ENCODE measurements around the gene BDKRB1.

Gene BDKRB1

GRCh38 chr14:96255501-96256366 is at the start of gene BDKRB1:
Gene BDKRB1 (plus strand): TSS chr14:96256210. CDS start chr14:96263683, 7,473 bp downstream.
- DNase-seq (ENCODE audit: low read depth in 2 of 2), result no peak

DNA sequence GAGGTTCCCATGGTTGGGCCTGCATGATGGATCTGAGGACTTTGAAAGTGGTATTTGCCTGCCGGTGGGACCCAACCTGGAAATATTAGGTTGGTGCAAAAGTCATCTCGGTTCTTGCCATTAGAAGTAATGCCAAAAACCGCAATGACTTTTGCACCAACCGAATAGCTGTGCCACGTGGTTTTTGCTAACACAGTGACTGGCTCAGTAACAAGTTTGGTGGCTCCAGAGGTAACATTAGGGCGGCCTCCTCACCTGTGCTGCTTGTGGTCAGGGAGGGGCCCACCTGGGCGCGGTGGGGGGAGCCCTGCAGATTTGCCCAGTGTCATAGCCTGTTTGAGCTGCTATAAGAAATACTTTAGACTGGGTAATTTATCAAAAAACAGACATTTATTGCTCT is 49.5 kb upstream of the BDKRB1 start:
- DNase-seq (ENCODE audit: low read depth in 2 of 2), result no peak

GRCh38 chr14:96207686-96208085 is 48.3 kb upstream of the BDKRB1 start:
- DNase-seq (ENCODE audit: low read depth in 2 of 2), result no peak

GRCh38 chr14:96208739-96209138 is 47.3 kb upstream of the BDKRB1 start:
- DNase-seq (ENCODE audit: low read depth in 2 of 2), result no peak

DNA sequence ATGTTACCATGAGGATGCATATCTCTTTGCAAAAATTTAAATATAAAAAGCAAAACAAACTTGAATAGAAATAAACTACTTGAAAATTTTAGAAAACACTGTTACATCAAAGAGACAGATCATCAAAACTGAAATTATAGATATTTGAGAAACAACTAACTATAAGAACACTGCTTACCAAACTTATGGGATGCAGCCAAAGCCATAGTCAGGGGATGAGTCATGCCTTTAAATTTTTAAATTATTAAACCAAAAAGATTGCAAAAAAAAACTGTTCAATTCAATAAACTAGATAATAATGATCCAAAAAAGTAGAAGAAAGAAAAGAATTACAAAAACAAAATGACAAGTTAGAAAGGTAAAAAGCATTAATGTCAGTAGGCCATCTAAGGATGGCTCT is 43.9 kb upstream of the BDKRB1 start:
- no peak for DNase-seq (ENCODE audit: low read depth in 2 of 2)

- no peak for DNase-seq (ENCODE audit: low read depth in 2 of 2)
These were observed 43.1 kb upstream of the BDKRB1 start for GRCh38 chr14:96212896-96213295.

GRCh38 chr14:96213871-96214465 is 42.0 kb upstream of the BDKRB1 start:
- no peak for DNase-seq (ENCODE audit: low read depth in 2 of 2)

DNA sequence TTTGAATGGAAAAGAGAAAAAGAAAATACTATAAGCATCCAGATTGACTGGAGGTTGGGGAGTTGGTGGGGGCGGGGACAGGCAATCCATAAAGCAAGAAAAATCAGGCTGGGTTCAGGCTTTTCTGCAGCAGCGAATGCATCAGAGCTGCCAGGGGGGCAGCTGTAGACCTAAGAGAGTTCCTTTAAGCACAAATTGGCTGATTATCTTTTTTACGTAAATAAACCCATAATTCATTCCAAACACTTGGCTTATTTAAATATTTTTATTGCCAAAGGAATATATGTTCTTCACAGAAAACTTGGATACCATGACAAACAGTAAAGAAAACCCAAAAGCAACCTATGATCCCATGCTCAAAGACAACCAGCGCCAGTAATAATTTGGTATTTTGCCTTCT is 41.2 kb upstream of the BDKRB1 start:
- no peak for DNase-seq (ENCODE audit: low read depth in 2 of 2)

DNA sequence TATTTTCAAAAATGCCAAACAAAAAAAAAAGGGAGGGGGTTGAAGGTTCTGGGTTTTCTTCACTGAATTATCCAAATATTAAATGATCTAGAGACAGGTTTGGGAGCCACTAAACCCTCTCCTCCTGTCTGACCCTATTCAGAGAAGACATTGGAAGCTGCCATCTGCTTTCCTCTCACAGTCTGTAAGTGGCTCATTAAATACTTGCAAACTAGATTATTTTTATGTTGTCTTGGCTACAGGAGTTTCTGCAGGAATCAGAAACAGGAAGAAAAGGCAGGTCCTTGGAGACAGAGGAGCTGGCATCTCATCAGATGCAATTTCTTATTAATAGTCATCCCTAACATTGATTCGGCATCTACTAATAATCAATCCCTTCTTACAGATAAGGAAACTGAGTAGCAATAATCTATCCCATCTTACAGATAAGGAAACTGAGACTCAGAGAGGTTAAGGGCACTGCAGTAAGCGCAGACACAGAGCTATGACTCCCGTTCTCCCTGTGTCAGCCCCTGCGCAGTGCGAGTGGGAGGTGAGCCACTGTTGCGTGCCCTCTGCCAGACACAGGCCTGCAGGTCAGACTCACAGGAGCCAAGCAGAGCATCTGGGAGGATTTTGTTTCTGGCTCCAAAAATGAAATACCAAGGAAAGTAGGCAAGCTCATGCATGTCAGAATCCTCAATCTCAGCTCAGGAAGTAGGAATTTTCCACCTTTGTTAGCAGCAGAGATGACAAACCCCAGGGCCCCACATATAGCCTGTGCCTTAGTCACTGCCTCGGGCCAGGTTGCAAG is 40.4 kb upstream of the BDKRB1 start:
- no peak for DNase-seq (ENCODE audit: low read depth in 2 of 2)

- DNase-seq (ENCODE audit: low read depth in 2 of 2), result no peak
These were observed 39.4 kb upstream of the BDKRB1 start for GRCh38 chr14:96216627-96217026.

GRCh38 chr14:96217376-96217913 is 38.6 kb upstream of the BDKRB1 start:
- no peak for DNase-seq (ENCODE audit: low read depth in 2 of 2)

- no peak for DNase-seq (ENCODE audit: low read depth in 2 of 2)
These were observed 34.8 kb upstream of the BDKRB1 start for GRCh38 chr14:96221109-96221650.

DNA sequence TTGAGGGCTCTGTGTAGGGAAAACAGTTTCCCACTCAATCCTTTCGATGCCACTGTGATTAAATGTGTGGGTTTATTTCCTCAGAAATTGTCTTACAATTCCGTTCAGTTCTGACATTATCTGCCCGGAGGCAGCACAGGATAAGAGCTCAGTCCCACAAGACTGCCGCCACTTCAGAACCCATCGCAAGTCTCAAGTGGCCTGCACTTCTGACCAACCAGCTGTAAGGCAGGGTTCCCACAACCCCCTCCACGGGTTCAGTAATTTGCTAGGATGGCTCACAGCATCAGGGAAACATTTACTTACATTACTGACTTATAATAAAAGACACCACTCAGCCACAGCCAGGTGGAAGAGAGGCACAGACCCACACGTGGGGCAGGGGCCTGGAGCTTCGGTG is 34.2 kb upstream of the BDKRB1 start:
- no peak for DNase-seq (ENCODE audit: low read depth in 2 of 2)

GRCh38 chr14:96224480-96225096 is 31.4 kb upstream of the BDKRB1 start:
- DNase-seq (ENCODE audit: low read depth in 2 of 2), result no peak

GRCh38 chr14:96225213-96225612 is 30.8 kb upstream of the BDKRB1 start:
- no peak for DNase-seq (ENCODE audit: low read depth in 2 of 2)

- DNase-seq (ENCODE audit: low read depth in 2 of 2), result no peak
These were observed 30.3 kb upstream of the BDKRB1 start for GRCh38 chr14:96225745-96226151.

DNA sequence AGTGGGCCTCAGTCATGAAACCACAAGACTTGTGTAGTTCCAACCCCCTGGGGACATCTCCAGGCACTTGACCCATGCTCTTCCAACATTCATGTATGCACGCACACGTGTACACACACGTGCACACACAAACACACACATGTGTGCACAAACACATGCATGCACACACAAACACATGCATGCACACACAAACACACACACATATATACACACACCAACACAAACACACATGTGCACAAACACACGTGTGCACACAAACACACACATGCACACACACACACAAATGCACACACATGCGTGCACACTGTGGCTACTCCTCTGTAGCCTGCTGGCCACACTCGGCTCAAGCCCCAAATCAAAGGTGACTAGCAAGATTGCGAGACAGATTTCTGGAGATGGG is 28.6 kb upstream of the BDKRB1 start:
- DNase-seq (ENCODE audit: low read depth in 2 of 2), result no peak

- DNase-seq (ENCODE audit: low read depth in 2 of 2), result no peak
These were observed 26.7 kb upstream of the BDKRB1 start for GRCh38 chr14:96229315-96229714.

DNA sequence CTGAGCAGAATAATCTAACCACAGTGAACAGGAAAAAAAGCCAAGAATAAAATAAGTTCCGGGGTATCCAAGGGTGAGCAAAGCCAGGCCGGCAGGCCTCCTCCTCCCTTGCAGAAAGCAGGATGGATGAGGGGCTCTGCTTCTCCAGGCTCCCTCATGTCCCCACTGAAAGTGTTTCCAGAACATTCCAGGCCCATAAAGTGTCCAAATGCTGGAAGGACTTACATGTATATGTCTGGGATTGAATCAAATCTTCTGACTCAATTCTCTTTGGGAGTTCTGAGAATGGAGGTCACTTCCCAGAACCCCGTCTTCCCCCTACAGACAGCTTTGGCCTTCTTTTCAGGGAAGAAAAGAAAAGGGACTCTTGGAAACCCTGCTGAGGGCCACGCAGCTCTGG is 25.0 kb upstream of the BDKRB1 start:
- DNase-seq (ENCODE audit: low read depth in 2 of 2), result no peak

GRCh38 chr14:96231526-96232130 is 24.4 kb upstream of the BDKRB1 start:
- DNase-seq (ENCODE audit: low read depth in 2 of 2), result no peak

DNA sequence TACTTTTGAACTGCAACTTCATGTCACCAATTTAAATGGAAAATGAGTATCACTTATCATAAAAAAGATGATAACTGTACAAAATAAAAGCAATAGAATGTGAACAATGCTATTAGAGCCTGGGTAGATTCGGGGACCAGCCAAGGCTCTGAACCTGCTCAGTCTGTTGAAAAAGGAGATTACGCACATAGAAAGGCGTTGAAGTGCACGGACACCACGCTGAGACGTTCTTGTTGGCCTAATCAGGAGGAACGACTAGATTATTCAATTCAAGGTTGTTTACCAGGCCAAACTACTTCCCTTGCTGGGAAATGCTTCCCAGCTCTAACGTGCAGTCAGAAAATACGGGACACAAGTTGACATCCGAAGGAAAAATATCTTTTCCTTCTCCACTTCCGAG is 23.5 kb upstream of the BDKRB1 start:
- DNase-seq (ENCODE audit: low read depth in 2 of 2), result no peak

Measured in stimulated activated CD8-positive, alpha-beta memory T cell treated with anti-CD3 and anti-CD28 coated beads, Interleukin-15, amount 100 ng/mL, for 4 hours (primary cell).